Sigmoid colon (tissue), 4 donors: Measurements from ENCODE around the gene TM7SF3.

Source experiments
- CTCF ChIP-seq, 4 experiments: fragments of 450-650 bp in 3 of 4; fragments of 200-600 bp in 1 of 4; IDR thresholded peaks; one replicate each; pipeline ENCODE4 v1.5.1; 2016 to 2019; ENCODE audit warnings: antibody characterized with exemption in 4 of 4, mild to moderate bottlenecking in 3 of 4, moderate library complexity in 2 of 4
- EP300 ChIP-seq, 4 donors: sonication (generic); formaldehyde crosslinking; IDR thresholded peaks; one replicate each; pipeline ENCODE4 v1.6.1; 2017; ENCODE audit warnings: antibody characterized with exemption in 4 of 4
- POLR2A ChIP-seq, 2 donors: fragments of 450-650 bp; IDR thresholded peaks; one replicate each; pipeline ENCODE4 v1.6.1; 2016; ENCODE audit warnings: antibody characterized with exemption in 2 of 2, mild to moderate bottlenecking in 2 of 2, moderate library complexity in 2 of 2
- POLR2AphosphoS5 ChIP-seq, 4 donors: sonication (generic); formaldehyde crosslinking; IDR thresholded peaks; one replicate each; pipeline ENCODE4 v1.6.1; 2017; ENCODE audit warnings: antibody characterized with exemption in 4 of 4

- TF ChIP-seq CTCF (IDR thresholded peaks at IDR 0.05): no peak
- no peak for TF ChIP-seq POLR2AphosphoS5 (IDR thresholded peaks at IDR 0.05)
- TF ChIP-seq POLR2A (IDR thresholded peaks at IDR 0.05): no peak
- TF ChIP-seq EP300 (IDR thresholded peaks at IDR 0.05): no peak
Measured at GRCh38 chr12:27031531-27031930, 17.3 kb upstream of the TM7SF3 start.
